Stimulated activated CD4-positive, alpha-beta T cell treated with anti-CD3 and anti-CD28 coated beads, Interleukin-4, amount 100 ng/mL, for 48 hours (primary cell): ENCODE results near the gene PTDSS2.
"Not testable (repeated sequence)": the region's sequence is repeated elsewhere in the genome, so short reads cannot be mapped to it uniquely, and the experiment has no call there.

Source experiments
- DNase-seq, 2 donors: peaks; one replicate each; pipeline ENCODE4 v3.0.0-alpha.2; 2020; ENCODE audit warnings: low read depth in 2 of 2

Gene PTDSS2

DNA sequence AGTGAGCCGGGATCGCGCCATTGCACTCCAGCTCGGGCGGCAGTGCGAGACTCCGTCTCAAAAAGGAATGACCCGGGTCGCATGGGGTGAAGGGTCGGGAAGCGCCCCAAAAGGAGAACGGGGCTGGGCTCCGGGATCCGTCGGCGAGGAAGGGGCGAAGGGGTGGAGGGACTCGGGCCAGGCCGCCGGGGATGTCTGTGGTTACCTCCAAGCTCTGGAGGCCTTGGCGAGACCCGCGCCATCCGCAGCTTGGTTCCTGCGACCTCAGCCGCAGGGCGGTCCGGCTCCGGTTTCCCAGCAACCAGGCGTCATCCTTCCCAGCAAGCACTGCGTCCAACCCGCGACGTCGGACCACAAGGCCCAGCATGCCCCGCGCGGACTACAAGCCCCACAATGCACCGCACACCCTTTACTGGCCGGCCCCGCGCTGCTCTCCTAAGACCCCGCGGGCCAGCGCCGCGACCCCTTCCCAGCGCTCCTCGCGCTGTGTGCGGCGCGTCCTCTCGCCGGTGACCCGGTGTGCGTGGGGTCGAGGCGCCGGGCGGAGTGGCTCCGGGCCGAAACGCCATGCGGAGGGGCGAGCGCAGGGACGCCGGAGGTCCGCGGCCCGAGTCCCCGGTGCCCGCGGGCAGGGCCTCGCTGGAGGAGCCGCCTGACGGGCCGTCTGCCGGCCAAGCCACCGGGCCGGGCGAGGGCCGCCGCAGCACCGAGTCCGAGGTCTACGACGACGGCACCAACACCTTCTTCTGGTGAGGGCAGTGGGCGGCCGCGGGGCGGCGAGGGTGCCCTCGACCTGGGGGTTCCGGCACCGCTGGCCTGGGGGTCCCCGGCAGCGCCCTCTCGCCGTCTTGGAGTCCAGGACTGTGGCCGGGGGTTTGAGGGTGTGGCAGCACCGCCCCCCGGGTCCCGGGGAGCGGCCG lies at the start of gene PTDSS2:
Gene PTDSS2 (plus strand): TSS at position 391 of the 920 bp plus-strand sequence. CDS start 177 bp downstream, at position 568.
- peak; percentile 91 to 94 for DNase-seq

DNA sequence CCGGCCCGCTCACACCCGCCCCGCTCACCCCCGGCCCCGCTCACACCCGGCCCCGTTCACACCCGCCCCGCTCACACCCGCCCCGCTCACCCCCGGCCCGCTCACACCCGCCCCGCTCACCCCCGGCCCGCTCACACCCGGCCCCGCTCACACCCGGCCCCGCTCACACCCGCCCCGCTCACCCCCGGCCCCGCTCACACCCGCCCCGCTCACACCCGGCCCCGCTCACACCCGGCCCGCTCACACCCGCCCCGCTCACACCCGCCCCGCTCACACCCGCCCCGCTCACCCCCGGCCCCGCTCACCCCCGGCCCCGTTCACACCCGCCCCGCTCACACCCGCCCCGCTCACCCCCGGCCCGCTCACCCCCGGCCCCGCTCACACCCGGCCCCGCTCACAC lies 48.9 kb upstream of the PTDSS2 start:
- DNase-seq = not testable (repeated sequence)

DNA sequence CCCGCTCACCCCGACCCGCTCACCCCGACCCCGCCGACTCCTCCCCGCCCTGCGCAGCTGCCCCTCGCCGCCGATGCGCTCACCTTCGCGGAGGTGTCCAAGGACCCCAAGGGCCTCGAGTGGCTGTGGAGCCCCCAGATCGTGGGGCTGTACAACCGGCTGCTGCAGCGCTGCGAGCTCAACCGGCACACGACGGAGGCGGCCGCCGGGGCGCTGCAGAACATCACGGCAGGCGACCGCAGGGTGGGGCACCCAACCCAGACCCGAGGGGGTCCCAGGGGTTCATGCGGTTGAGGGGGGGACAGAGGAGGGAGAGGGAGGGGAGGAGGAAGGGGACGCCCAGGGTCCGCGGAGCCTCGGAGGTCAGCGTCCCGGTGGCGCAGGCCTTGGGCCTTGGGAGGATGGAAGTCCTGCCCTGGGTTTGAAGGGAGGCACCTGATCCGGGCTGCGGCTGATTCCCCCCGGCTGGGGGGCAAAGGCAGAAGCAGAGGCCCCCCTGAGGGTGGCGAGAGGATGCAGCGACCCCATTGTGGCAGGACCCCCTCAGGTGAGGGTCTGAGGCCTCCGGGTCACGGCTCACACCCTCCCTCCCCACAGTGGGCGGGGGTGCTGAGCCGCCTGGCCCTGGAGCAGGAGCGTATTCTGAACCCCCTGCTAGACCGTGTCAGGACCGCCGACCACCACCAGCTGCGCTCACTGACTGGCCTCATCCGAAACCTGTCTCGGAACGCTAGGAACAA lies 46.9 kb upstream of the PTDSS2 start:
- no peak for DNase-seq

DNA sequence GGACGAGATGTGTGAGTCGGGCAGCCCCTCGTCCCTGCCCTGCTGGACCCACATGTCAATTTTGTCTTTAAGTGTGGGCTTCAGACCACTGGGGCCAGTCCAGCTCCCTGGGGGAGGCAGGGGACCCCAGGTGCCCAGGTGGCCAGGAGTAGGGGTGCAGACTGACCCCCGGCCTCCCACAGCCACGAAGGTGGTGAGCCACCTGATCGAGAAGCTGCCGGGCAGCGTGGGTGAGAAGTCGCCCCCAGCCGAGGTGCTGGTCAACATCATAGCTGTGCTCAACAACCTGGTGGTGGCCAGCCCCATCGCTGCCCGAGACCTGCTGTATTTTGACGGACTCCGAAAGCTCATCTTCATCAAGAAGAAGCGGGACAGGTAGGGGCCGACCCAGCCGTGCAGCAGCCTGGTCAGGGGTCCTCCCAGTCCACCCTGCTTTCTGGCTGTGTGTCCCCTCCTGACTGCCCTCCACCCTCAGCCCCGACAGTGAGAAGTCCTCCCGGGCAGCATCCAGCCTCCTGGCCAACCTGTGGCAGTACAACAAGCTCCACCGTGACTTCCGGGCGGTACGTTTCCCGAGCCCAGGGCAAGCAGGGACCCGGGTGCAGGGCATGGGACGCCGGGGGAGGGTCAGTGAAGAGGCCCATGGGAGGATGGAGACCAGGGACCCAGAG lies 46.2 kb upstream of the PTDSS2 start:
- no peak for DNase-seq

DNA sequence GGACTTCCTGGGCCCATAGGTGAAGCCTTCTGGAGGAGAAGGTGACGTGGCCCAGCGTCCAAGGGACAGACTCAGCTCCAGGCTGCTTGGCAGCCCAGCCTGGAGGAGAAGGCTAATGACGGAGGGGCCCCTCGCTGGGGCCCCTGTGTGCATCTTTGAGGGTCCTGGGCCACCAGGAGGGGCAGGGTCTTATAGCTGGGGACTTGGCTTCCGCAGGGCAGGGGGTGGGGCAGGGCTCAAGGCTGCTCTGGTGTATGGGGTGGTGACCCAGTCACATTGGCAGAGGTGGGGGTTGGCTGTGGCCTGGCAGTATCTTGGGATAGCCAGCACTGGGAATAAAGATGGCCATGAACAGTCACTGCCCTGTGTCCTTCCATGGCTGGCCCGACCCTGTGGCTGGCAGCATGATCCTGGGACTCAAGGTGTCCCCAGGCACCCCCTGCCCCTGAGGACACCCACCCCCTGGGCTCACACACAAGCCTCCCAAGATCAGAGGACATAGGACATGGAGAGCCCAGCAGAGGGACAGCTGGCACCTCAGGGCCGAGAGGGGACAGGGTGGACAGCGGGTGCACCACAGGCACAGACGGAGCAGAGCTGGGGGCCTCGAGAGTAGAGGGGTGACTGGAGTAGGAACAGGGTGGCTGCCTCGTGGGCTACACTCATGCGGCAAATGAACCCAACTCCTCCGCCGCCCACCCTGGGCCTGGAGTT lies 45.4 kb upstream of the PTDSS2 start:
- no peak for DNase-seq

DNA sequence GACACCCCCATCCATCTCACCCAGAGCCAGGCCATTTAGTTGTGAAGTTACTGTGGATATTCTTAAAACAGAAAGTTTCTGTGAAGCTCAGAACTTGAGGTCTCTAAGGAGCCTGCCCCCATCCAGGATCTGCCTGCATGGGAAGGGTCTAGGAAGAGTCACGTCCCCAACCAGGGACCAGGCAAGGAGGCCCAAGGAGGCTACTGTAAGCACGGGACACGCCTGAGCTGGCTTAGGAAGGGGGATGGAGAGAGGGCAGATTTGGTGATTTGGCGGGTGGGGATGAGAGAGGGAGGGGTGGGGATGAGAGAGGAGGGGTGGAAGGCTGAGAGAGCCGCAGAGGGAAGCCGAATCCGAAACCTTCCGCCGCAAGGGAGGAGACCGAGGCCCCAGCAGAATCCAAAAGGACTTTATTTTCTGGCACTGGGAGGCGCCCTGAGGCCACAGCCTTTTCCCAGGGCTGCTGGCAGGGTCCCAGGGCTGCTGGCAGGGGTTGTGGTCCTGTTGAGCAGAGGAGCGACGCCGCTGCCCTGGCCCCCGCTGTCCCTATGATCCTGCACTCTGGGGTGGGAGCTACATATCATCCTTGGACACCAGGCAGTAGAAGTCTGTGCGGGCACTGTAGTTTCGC lies 44.6 kb upstream of the PTDSS2 start:
- DNase-seq = no peak

DNA sequence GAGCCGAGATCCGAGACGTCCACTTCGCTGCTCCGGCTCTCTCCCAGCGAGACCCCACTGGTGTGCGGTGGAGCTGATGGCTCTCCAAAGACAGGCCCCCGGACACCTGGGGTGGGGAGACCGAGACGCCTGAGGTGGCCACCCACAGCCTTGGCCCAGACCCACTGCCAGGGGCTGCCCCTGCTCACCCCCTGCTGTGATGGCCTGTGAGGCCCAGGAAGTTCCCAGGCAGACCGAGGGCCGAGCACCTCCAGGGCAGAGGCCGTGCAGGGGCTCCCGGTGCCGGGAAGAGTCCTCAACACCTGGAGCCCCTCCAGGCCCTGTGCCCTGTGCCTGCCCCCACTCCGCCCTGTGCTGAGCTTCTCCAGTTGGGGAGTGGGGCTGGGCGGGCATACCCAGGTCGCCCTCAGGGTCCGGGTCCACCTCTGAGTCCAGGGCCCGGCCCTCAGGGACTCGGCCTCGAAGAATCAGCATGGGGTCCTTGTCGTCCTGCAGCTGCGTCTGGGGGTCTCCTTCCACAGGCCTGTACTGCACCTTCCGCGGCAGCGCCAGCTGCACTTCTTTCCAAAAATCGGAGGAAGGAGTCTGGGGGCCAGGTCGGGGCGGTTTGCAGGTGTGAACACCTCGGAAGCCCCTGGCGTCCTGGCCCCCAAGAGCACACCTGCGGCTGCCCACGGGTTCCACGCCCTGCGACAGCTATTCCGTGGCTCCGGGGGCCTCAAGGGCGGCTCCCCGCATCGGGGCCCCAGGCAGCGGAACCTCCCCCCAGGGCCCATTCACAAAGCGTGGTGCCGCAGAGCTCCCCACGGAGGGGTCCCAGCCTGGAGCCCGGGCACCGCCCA lies 43.9 kb upstream of the PTDSS2 start:
- DNase-seq = no peak

DNA sequence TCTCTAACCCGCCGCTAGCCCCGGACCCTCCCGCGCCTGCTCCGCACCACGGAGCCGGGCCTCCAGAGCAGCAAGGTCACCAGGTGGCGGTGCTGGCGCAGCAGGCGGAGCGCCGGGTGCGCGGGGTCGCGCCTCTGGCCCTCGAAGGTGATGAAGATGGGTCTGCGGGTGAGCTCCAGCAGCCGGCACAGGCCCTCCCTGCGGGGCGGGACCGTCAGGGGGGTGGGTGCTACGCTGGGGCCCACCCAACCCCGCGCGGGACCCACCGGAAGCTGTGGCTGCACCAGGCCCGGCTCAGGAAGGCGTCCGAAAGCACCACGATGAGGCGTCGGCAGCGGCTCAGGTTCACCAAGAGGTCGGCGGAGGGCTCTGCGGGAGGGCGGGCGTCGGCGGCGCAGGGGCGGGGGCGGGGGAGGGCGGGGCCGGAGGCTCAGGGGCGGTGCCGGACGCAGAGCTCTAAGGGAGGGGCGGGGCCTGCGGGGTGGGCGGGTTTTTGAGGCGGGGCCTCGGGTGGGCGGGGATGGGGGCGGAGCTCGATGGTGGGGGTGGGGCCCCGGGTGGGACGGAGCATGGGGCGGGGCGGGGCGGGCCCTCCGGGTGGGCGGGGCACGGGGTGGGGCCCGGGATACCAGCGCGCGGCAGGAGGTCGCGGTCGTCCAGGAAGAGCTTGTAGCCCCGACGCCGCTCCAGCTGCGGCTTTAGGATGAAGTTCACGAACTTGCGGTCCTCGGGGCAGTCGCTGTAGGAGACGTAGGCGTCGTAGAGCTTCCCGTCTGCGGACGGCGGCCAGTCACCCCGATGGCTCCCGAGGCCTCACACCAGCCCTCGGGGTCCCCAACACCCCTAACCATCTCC lies 43.1 kb upstream of the PTDSS2 start:
- peak; percentile 73 to 81 for DNase-seq

DNA sequence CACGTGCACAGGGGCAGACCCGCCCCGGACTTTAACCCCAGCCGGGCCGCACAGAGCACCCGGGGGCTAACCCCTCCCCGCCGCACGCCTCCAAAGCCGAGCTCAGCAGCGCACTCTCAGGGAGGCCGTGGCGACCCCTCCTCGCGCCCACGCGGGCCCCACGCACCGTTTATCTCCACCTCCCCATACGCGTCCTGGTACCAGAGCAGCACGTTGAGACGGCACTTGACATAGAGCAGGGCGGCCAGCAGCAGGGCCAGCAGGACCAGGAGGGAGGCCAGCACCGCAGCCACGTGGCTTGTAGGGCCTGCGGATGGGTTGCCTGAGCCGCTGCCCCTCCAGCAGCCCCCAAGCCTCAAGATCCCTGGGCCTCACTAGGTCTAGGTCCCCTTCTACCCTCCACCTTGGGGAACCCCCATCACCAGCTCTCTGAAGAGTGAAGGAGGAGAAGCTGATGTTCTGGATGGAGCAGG lies 42.4 kb upstream of the PTDSS2 start:
- DNase-seq = no peak

DNA sequence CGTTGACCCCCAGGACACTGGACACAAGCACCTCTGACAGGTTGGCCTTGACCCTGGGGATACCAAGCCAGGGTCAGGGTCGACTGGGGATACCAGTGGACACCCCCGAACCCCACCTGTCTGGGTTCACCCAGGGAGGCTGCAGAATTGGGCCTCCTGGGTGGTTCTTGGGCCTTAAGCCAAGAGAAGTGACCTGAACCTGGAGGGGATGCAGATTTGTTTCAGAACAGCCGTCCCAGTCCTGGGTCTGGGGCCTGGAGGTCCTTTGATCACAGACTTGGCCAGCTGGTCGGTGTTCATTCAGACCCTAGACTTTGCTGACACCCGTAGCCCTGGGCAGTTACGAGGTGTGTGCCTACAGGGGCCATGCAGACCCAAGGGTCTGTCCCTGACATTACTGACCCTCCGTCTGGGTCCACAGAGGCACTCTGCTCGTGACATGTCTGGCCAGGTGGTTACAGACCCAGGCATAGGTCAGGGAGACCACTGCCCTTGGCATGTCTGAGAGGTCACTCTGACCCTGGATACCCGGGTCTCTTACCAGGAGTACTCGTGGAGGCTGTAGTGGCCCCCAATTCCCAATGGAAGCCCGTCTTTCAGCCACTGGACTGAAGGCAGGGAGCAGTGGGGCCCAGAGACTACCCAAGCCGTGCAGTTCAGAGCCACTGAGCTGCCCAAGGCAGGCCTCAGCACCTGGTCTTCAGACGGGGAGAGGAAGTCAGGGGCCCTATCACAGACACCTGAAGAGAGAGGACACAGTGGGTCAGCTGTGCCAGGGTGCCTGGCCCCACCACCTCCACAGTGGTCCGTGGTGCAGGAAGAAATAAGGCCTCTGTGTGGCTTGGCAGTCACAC lies 41.7 kb upstream of the PTDSS2 start:
- no peak for DNase-seq

DNA sequence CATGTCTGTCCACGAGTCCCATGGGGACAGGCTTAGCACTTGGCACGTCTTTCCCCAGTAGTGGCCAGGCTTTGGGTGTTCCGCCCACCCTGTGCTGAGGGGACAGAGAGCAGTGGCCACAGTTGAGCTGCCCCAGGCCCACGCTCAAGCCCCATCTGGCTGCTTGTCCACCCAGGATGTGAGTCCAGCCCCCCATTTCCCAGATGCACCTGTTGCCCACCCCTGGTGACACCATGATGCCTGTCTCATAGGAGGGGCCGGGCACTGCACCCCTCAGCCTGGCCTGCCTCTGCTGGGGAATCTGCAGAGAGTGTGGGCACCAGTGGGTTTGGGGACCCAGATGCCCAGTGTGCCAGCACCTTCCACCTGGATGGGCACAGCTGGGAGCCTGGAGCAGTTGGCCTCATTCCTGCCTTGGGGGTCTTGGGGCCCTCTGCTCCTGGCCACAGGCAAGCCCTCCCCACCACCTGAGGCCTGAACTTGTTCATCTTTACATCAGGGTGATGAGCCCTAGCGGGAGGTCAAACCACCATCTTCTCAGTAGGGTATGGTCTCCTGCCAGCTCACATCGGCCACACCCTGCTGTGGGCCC lies 41.0 kb upstream of the PTDSS2 start:
- no peak for DNase-seq

DNA sequence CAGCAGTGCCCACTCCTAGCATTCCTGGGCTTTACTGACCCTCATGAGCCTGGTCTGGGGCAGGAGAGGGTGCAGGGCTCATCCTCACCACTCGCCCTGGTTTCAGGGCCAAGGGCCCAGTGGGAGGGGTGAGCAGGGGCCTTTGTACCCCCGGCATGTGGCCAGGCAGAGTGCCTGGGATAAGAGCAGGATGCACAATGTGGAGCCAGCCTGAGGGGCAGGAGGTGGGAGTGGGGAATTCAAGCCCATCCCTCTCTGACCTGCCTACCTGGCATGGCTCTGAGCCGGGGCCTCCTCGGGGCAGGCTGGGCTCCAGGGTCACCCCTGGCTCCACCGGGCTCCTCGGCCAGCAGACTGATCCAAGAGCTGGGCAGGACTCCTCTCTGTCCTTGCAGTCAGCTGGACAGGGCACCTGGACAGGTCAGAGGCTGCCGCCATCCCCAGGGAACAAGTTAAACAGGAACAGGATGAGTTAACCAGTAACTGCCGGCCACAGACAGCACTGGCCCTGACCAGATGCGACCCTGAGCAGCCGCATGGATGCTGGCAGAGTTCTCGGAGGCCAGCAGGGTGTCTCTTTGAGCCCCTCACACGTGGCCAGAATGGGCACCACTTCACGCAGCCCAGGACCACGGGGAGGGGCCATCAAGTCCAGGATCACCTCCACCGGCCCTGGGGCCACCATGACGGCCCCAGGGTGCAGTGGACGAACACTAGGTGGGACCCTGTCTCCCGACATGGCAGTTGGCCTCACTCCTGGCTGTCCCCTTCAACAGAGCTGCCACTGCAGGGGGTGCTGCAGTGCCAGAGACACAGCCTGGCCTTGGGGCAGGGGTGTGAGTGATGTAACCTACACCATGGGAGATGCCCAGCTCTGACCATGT lies 40.2 kb upstream of the PTDSS2 start:
- DNase-seq = no peak

DNA sequence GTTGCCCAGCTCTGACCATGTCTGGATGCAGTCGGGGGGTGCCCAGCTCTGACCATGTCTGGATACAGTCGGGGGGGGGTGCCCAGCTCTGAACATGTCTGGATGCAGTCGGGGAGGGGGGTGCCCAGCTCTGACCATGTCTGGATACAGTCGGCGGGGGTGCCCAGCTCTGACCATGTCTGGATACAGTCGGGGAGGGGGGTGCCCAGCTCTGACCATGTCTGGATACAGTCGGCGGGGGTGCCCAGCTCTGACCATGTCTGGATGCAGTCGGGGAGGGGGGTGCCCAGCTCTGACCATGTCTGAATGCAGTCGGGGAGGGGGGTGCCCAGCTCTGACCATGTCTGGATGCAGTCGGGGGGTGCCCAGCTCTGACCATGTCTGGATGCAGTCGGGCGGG lies 39.4 kb upstream of the PTDSS2 start:
- not testable (repeated sequence) for DNase-seq

DNA sequence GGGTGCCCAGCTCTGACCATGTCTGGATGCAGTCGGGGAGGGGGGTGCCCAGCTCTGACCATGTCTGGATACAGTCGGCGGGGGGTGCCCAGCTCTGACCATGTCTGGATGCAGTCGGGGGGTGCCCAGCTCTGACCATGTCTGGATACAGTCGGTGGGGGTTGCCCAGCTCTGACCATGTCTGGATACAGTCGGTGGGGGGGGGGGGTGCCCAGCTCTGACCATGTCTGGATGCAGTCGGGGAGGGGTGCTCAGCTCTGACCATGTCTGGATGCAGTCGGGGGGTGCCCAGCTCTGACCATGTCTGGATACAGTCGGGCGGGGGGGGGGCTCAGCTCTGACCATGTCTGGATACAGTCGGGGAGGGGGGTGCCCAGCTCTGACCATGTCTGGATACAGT lies 38.6 kb upstream of the PTDSS2 start:
- not testable (repeated sequence) for DNase-seq

DNA sequence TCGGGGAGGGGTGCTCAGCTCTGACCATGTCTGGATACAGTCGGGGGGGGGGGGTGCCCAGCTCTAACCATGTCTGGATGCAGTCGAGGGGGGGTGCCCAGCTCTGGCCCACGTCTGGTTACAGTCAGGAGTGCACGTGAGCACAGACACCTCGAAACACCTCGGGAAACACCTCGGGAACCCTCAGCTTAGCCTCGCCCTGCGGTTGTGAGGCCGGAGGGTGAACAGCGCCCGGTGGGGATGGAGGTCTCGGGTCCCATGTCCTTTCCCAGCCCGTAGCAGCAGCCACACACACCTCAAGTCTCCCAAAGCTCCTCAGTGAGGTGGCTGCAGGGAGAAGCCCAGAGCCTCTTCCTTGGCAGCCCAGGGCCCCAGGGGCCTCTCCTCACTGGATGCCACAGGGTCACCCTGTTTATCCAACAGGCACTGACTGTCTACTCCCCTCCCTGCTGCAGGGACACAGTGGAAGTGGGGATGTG lies 37.4 kb upstream of the PTDSS2 start:
- DNase-seq = no peak
